Lung (tissue), 12 donors: Measurements from ENCODE around the gene NME4. TPM values are rescaled to one million over a fixed set of nuclear protein-coding genes. Genes with fewer than 3 reads are reported as not detected.

ENCODE experiments used
- ATAC-seq: fragments of 200-7000 bp; cut with Tn5 transposase; one replicate; pipeline ENCODE4 v1.9.1; 2020; ENCODE audit warnings: moderate number of reproducible peaks; ENCODE audit not compliant: insufficient read depth, low FRiP score
- DNase-seq, 3 donors: peaks; one replicate each; pipeline ENCODE4 v3.0.0-alpha.2; 2013 to 2017
- H3K27ac ChIP-seq, 2 donors: one replicate each; pipeline ENCODE4 v1.5.1; 2013; ENCODE audit warnings: mild to moderate bottlenecking in 2 of 2, moderate library complexity in 2 of 2, control low read depth in 1 of 2, inconsistent platforms in 1 of 2, low read depth in 1 of 2, low read length in 1 of 2
- H3K27me3 ChIP-seq, 3 donors: one replicate each; pipeline ENCODE4 v1.5.1; 2013; ENCODE audit warnings: low read length in 2 of 3; ENCODE audit not compliant: control insufficient read depth in 3 of 3, insufficient read depth in 3 of 3
- H3K36me3 ChIP-seq, 4 donors: one replicate each; pipeline ENCODE4 v1.5.1; 2013; ENCODE audit warnings: low read length in 4 of 4, mild to moderate bottlenecking in 1 of 4, moderate library complexity in 1 of 4; ENCODE audit not compliant: control insufficient read depth in 4 of 4, insufficient read depth in 4 of 4
- H3K4me1 ChIP-seq, 5 donors: one replicate each; pipeline ENCODE4 v1.5.1; 2013; ENCODE audit warnings: low read length in 5 of 5, mild to moderate bottlenecking in 2 of 5, moderate library complexity in 1 of 5; ENCODE audit not compliant: control insufficient read depth in 5 of 5, insufficient read depth in 5 of 5
- H3K4me3 ChIP-seq: one replicate; pipeline ENCODE4 v1.5.1; 2013; ENCODE audit warnings: mild to moderate bottlenecking, control low read depth, moderate library complexity
- H3K9ac ChIP-seq, 2 donors: one replicate each; pipeline ENCODE4 v1.5.1; 2013; ENCODE audit warnings: low read length in 2 of 2, control low read depth in 1 of 2; ENCODE audit not compliant: insufficient read depth in 1 of 2
- H3K9me3 ChIP-seq, 4 donors: one replicate each; pipeline ENCODE4 v1.5.1; 2013; ENCODE audit warnings: low read length in 3 of 4, mild to moderate bottlenecking in 1 of 4, moderate library complexity in 1 of 4; ENCODE audit not compliant: control insufficient read depth in 4 of 4, insufficient read depth in 3 of 4
- CTCF ChIP-seq: IDR thresholded peaks from 2 replicates; pipeline ENCODE4 v1.5.1; 2012; ENCODE audit warnings: mild to moderate bottlenecking; ENCODE audit errors: control extremely low read depth, extremely low read depth
- WGBS, 2 donors: extraction: QIAGEN DNeasy Blood & Tissue Kit; methylation state at CpG; one replicate each; pipeline ENCODE4 v1.1.7; 2013; 5-methylcytosine and 5-hydroxymethylcytosine counted together
- polyA plus RNA-seq, 2 donors: library from polyadenylated mRNA; stranded (reverse); fragments of 200-250 nt; gene quantifications; one replicate each; pipeline ENCODE4 v1.2.1, GENCODE V29; 2013
- total RNA-seq, 2 donors: library from RNA; depleted of rRNA in 1 of 2; stranded (reverse); fragments of >200 nt in 1 of 2; gene quantifications; one replicate each; pipeline ENCODE4 v1.2.1, GENCODE V29; 2014 to 2021
- donor health status: control.
- donor health status: control.
- donor health status: Bipolar disorder and iron deficiency.
- donor health status: healthy.
- donor health status: DM: yes; HTN: yes; CAD: no.

The NME4 gene
- total and polyA plus RNA-seq, 4 donors: 18.0 to 68.7 (median 65.8) TPM

GRCh38 chr16:359871-360697 is 36.9 kb upstream of the NME4 start:
- H3K27me3 ChIP-seq: no peaks in the 10 kb centered on the region
- no peaks in the 10 kb centered on the region for H3K4me1 ChIP-seq
- H3K9ac ChIP-seq: no peak overlapping the region
- ATAC-seq: no peak
- WGBS, 2 donors: 92 to 93% methylated on average over 46 to 47 of the region's 47 CpGs
- H3K36me3 ChIP-seq: no peaks in the 10 kb centered on the region
- no peak overlapping the region for H3K4me3 ChIP-seq
- no peak for DNase-seq
- H3K9me3 ChIP-seq: no peaks in the 10 kb centered on the region
- H3K27ac ChIP-seq: no peak overlapping the region
- no peak for TF ChIP-seq CTCF

DNA sequence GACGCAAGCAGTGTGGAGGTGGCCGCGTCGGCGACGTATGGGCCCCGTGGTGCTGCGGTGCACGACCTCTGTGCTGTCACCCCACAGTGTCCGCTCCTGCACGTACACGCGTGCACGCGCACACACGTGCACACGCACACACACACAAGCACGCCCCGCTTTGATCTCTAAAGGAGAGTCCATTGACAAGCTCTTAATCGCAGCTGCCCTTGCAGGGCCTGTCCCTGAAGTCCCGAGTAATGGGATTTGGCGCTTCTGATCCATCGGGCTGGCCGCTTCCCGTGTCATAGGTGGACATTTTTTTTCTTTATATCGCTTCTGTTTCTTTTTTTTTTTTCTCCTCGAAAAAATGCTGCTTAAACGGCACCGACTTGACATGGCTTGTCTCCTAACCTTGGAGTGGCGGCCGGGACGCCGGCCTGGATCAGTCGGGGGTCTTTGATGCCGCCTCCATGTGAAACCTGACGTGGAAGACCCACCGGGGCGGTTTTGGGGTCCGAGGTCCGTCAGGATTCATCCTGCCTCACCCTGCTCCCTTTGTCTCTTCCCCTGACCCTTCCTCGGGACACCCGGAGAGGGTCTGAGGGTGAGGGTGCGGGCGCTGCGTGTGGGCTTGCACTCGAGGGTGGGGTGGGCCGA is 36.2 kb upstream of the NME4 start:
- no peak overlapping the region for H3K4me3 ChIP-seq
- H3K27ac ChIP-seq: no peak overlapping the region
- H3K4me1 ChIP-seq: no peaks in the 10 kb centered on the region
- H3K9me3 ChIP-seq: no peaks in the 10 kb centered on the region
- 92 to 93% methylated on average over 47 of the region's 47 CpGs for WGBS, 2 donors
- TF ChIP-seq CTCF: no peak
- H3K9ac ChIP-seq: no peak overlapping the region
- no peak for ATAC-seq
- no peaks in the 10 kb centered on the region for H3K27me3 ChIP-seq
- no peak for DNase-seq
- no peaks in the 10 kb centered on the region for H3K36me3 ChIP-seq

DNA sequence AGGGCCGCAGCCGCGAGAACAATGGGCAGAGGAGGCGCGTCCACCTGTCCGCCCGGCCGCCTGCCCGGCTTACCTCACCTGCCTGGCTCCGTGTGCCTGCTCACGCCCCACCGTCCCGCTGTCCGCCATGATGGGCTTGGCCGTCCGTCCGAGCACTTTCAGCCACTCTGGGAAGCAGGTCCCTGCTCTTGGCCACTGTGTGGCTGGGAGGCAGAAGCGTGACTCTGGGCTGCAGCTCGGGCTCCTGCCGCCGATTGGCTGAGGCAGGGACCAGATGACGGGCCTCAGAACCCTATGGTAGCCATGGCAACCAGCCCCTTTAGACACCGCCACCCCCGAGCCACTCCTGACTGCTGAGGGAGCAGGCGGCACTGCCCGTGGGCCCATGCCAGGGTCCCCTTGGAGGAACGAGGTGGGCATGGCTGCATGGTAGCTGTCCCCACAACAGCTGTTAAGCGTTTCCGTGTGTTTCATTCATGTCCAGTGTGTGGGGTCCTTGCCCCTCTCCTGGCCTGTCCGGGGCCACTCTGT is 35.6 kb upstream of the NME4 start:
- no peaks in the 10 kb centered on the region for H3K4me1 ChIP-seq
- H3K9me3 ChIP-seq: no peaks in the 10 kb centered on the region
- peaks cover 0 to under 1% (median 0%) of the 10 kb centered on the region in 4 donors for H3K36me3 ChIP-seq
- no peak for TF ChIP-seq CTCF
- 87 to 92% methylated on average over 30 of the region's 30 CpGs for WGBS, 2 donors
- no peak overlapping the region for H3K27ac ChIP-seq
- H3K4me3 ChIP-seq: no peak overlapping the region
- DNase-seq: no peak
- no peaks in the 10 kb centered on the region for H3K27me3 ChIP-seq
- no peak for ATAC-seq
- no peak overlapping the region for H3K9ac ChIP-seq
